ENCODE measurements around the gene NGF. TPM values are rescaled to one million over a fixed set of nuclear protein-coding genes. Genes with fewer than 3 reads are reported as not detected.
"Not testable (repeated sequence)": the region's sequence is repeated elsewhere in the genome, so short reads cannot be mapped to it uniquely, and the experiment has no call there.

NGF gene
- not detected for total RNA-seq
- total RNA-seq (2013) = not detected

DNA sequence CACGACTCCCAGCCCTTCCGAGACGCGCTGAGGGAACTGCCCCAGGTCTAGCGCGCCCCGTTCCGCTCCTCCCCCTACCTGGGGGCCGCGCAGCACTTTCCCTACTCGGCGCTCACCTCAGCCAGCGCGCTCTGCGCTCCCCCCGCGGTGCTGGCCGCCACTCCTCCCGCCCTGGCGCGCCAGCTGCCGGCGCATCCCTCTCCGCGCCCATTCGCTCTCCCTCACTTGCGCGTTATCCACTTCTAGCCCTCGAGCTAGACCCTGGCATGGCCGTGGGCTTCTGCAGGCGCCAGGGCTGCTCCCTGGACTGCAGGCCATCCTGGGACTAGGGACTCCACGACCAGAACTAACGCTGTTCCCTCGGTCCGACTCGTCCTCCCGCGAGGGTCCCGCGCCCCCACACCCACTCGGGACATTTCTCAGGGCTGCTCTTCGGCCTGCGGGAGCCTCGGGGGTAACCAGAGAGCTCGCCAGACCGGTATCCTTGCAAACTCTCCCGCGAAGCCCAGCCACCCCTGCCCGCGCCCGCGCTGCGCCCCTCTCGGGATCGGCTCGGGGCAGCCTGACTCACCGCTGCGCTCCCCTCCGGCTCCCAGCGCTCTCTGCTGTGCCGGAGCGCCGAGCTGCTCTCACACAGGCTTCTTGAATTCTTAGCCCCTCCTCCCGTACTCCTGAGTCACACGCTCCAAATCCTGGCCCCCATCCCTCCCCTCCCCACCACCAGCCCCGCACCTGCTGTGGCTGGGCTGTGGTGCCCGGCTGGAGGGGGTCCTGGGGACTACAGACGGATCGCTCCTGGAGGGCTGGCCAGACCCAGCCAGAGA lies at the start of gene NGF:
NGF (minus strand) TSS at position 617 of the 824 bp plus-strand sequence. CDS start 51,454 bp downstream, outside the sequence.
- TF ChIP-seq, protein P1, sequence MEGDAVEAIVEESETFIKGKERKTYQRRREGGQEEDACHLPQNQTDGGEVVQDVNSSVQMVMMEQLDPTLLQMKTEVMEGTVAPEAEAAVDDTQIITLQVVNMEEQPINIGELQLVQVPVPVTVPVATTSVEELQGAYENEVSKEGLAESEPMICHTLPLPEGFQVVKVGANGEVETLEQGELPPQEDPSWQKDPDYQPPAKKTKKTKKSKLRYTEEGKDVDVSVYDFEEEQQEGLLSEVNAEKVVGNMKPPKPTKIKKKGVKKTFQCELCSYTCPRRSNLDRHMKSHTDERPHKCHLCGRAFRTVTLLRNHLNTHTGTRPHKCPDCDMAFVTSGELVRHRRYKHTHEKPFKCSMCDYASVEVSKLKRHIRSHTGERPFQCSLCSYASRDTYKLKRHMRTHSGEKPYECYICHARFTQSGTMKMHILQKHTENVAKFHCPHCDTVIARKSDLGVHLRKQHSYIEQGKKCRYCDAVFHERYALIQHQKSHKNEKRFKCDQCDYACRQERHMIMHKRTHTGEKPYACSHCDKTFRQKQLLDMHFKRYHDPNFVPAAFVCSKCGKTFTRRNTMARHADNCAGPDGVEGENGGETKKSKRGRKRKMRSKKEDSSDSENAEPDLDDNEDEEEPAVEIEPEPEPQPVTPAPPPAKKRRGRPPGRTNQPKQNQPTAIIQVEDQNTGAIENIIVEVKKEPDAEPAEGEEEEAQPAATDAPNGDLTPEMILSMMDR (IDR thresholded peaks at IDR 0.05) = no peak
- intact Hi-C loops (cut with micrococcal nuclease) = no loop called here
- no peaks in the 10 kb centered on the region for H3K9me3 ChIP-seq (ENCODE audit: control insufficient read depth, insufficient read depth, low read length)
- peaks cover 4% of the 10 kb centered on the region for H3K27me3 ChIP-seq (ENCODE audit: control insufficient read depth, insufficient read depth, low read length)
- Mint-ChIP-seq H3K36me3 (no peaks in the 10 kb centered on the region), H3K9me3 (no peaks in the 10 kb centered on the region), H3K27me3 (ENCODE audit: low read depth in 2 of 2) (peaks cover 23 to 39% of the 10 kb centered on the region in 2 donors), H3K4me1 (no peaks in the 10 kb centered on the region), H3K27ac (no peak within 1 kb of the TSS), H3K4me3 (no peak within 1 kb of the TSS)
- H3K36me3 ChIP-seq (ENCODE audit: control insufficient read depth, insufficient read depth, low read length) = no peaks in the 10 kb centered on the region
- ATAC-seq = no peak
- DNase-seq = no peak
- H3K4me3 ChIP-seq (ENCODE audit: low read length) = no peak within 1 kb of the TSS
- no peaks in the 10 kb centered on the region for H3K4me1 ChIP-seq (ENCODE audit: control insufficient read depth, insufficient read depth, low read length)
- no peak within 1 kb of the TSS for H3K27ac ChIP-seq (ENCODE audit: low read length)
- 3% methylated on average over 69 of the region's 69 CpGs for WGBS (ENCODE audit: insufficient coverage)

DNA sequence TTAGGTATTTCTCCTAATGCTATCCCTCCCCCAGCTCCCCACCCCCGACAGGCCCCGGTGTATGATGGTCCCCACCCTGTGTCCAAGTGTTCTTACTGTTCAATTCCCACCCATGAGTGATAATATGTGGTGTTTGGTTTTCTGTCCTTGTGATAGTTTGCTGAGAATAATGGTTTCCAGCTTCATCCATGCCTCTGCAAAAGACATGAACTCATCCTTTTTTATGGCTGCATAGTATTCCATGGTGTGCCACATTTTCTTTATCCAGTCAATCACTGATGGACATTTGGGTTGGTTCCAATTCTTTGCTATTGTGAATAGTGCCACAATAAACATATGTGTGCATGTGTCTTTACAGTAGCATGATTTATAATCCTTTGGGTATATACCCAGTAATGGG lies 45.4 kb upstream of the NGF start:
- DNase-seq; H3K4me3 ChIP-seq (ENCODE audit: low read length); intact Hi-C loops (cut with micrococcal nuclease); H3K9me3 ChIP-seq (ENCODE audit: control insufficient read depth, insufficient read depth, low read length); H3K36me3 ChIP-seq (ENCODE audit: control insufficient read depth, insufficient read depth, low read length); H3K27me3 Mint-ChIP-seq (ENCODE audit: low read depth in 2 of 2); ATAC-seq; H3K27me3 ChIP-seq (ENCODE audit: control insufficient read depth, insufficient read depth, low read length); H3K4me1 ChIP-seq (ENCODE audit: control insufficient read depth, insufficient read depth, low read length); H3K4me1 Mint-ChIP-seq; H3K27ac ChIP-seq (ENCODE audit: low read length); H3K4me3 Mint-ChIP-seq; H3K27ac Mint-ChIP-seq; H3K36me3 Mint-ChIP-seq; H3K9me3 Mint-ChIP-seq: not testable (repeated sequence)
- no CpG with 5 or more reads among the region's 2 CpGs for WGBS (ENCODE audit: insufficient coverage)

GRCh38 chr1:115379943-115380342 lies 41.9 kb upstream of the NGF start:
- Mint-ChIP-seq H3K4me3 (no peak overlapping the region), H3K4me1 (no peaks in the 10 kb centered on the region), H3K9me3 (peaks cover 0 to 2% of the 10 kb centered on the region in 2 donors), H3K27me3 (ENCODE audit: low read depth in 2 of 2) (no peaks in the 10 kb centered on the region), H3K27ac (no peak overlapping the region), H3K36me3 (no peaks in the 10 kb centered on the region)
- no peaks in the 10 kb centered on the region for H3K9me3 ChIP-seq (ENCODE audit: control insufficient read depth, insufficient read depth, low read length)
- H3K27ac ChIP-seq (ENCODE audit: low read length) = no peak overlapping the region
- H3K4me1 ChIP-seq (ENCODE audit: control insufficient read depth, insufficient read depth, low read length) = no peaks in the 10 kb centered on the region
- TF ChIP-seq, protein P1 (IDR thresholded peaks at IDR 0.05) = no peak
- DNase-seq (no peak), ATAC-seq (no peak)
- H3K4me3 ChIP-seq (ENCODE audit: low read length) = no peak overlapping the region
- intact Hi-C loops (cut with micrococcal nuclease) = no loop called here
- 86% methylated on average over 4 of the region's 4 CpGs for WGBS (ENCODE audit: insufficient coverage)
- no peaks in the 10 kb centered on the region for H3K36me3 ChIP-seq (ENCODE audit: control insufficient read depth, insufficient read depth, low read length)
- H3K27me3 ChIP-seq (ENCODE audit: control insufficient read depth, insufficient read depth, low read length) = no peaks in the 10 kb centered on the region

GRCh38 chr1:115377411-115377810 lies 39.4 kb upstream of the NGF start:
- Histone ChIP-seq H3K9me3 (ENCODE audit: control insufficient read depth, insufficient read depth, low read length) (no peaks in the 10 kb centered on the region), H3K36me3 (ENCODE audit: control insufficient read depth, insufficient read depth, low read length) (no peaks in the 10 kb centered on the region), H3K27me3 (ENCODE audit: control insufficient read depth, insufficient read depth, low read length) (no peaks in the 10 kb centered on the region), H3K4me3 (ENCODE audit: low read length) (no peak overlapping the region), H3K4me1 (ENCODE audit: control insufficient read depth, insufficient read depth, low read length) (no peaks in the 10 kb centered on the region), H3K27ac (ENCODE audit: low read length) (no peak overlapping the region)
- Mint-ChIP-seq H3K4me3 (no peak overlapping the region), H3K27me3 (ENCODE audit: low read depth in 2 of 2) (no peaks in the 10 kb centered on the region), H3K9me3 (no peaks in the 10 kb centered on the region), H3K27ac (no peak overlapping the region), H3K4me1 (no peaks in the 10 kb centered on the region), H3K36me3 (no peaks in the 10 kb centered on the region)
- DNase-seq = no peak
- no peak for ATAC-seq
- intact Hi-C loops (cut with micrococcal nuclease) = no loop called here
- TF ChIP-seq, protein P1 (IDR thresholded peaks at IDR 0.05) = no peak
- WGBS (ENCODE audit: insufficient coverage) = 100% methylated on average over 1 of the region's 2 CpGs
